ENCODE measurements around the gene TBPL1. TPM values are rescaled to one million over a fixed set of nuclear protein-coding genes. Genes with fewer than 3 reads are reported as not detected.
A peak's percentile ranks its signal among the peaks of the same experiment; 100 is the strongest.

The TBPL1 gene
- total RNA-seq, result 11.5 and 14.7 TPM in 2 replicates
- polyA plus RNA-seq, result 32.1 and 43.8 TPM in 2 replicates

DNA sequence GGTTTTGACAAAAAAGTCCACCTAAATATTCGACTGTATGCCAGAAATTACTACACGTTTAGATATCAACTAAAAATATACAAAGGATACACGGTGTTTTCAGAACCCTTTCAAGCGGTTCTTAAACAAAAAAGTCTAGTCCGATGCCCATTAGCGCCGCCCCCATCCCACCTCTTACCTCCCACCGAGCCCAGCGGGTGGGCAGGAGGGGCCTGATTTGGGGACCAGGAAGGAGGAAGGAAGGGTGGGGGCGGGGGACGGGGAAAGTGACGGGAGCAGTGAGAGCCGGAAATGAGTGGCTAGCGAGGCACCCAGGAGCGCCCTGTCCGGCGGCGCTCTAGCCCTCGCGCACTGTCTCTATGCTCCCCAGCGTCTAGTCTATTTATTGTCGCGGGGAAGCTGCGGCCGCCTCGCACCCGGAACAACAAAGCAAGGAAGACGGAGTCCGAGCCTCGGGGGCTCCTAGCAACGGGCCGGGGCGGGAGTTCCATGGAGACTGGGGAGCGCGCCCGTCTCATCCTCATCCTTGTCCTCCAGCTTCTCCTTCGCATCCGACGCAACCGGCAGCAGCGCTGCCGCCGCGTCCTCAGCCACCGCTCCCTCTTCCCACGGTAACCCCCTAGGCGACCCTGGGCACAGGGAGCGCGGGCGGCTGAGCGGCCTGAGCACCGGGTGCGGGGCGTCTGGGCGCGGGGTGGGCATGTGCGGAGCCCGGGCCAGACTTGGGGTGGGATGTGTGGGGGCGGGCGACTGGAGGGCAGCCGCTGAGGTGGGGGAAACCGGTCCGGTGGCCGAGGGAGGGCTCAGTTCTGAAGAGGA is at the start of gene TBPL1:
Gene TBPL1, plus strand, starts transcription at position 410 of the 819 bp plus-strand sequence. CDS start 26,902 bp downstream, outside the sequence.
- Histone ChIP-seq H3K4me3 (peak within 1 kb of the TSS; percentile 69), H3K4me1 (ENCODE audit: low read depth) (no peaks in the 10 kb centered on the region), H3K36me3 (no peaks in the 10 kb centered on the region), H3K9me3 (ENCODE audit: low read depth) (no peaks in the 10 kb centered on the region), H3K27me3 (no peaks in the 10 kb centered on the region), H3K27ac (peak within 1 kb of the TSS; percentile 61)
- TF ChIP-seq, protein P1, sequence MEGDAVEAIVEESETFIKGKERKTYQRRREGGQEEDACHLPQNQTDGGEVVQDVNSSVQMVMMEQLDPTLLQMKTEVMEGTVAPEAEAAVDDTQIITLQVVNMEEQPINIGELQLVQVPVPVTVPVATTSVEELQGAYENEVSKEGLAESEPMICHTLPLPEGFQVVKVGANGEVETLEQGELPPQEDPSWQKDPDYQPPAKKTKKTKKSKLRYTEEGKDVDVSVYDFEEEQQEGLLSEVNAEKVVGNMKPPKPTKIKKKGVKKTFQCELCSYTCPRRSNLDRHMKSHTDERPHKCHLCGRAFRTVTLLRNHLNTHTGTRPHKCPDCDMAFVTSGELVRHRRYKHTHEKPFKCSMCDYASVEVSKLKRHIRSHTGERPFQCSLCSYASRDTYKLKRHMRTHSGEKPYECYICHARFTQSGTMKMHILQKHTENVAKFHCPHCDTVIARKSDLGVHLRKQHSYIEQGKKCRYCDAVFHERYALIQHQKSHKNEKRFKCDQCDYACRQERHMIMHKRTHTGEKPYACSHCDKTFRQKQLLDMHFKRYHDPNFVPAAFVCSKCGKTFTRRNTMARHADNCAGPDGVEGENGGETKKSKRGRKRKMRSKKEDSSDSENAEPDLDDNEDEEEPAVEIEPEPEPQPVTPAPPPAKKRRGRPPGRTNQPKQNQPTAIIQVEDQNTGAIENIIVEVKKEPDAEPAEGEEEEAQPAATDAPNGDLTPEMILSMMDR (IDR thresholded peaks at IDR 0.05; ENCODE audit: low read depth, low read length), result no peak
- DNase-seq (ENCODE audit: low read depth in 1 of 2, low spot score in 1 of 2), result peak; percentile 95 to 99

DNA sequence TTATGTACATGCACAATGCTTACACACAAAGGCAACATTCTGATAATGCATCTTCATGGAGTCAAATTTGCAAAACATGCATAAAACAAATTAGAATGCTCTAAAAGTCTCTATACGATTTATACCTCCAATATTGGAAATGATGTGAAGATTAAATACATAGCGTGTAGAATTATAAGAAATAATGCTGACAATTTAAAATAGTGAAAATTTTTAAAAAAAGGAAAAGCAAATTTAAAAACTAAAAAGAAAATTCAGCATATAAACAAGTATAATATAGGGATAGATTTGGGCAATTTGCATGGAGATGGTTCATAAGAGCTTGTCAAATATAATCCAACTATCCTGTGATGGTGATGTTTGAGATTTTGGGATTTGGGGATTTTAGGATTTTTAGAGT is 49.2 kb upstream of the TBPL1 start:
- H3K27me3 ChIP-seq, result peaks cover 2% of the 10 kb centered on the region
- DNase-seq (ENCODE audit: low read depth in 1 of 2, low spot score in 1 of 2), result no peak
- TF ChIP-seq, protein P1 (IDR thresholded peaks at IDR 0.05; ENCODE audit: low read depth, low read length), result no peak

DNA sequence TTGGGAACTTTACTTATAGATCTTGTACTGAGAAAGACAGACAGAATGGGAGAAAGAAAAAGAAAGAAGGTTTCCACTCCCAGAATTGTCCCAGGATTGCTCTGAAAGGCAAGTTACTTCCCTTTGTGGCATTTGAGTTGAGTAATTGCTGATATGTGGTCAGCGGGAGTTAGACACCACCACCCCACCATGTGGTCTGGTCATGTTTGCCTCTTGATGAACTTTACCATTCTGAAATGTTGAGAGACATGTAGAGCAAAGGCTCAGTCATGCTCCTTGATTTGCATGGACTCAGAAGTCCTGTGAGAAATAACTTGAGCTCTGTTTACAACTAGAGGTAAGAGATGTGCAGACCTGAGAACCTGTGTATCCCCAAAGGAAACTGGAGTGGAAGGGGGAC is 47.0 kb upstream of the TBPL1 start:
- no peaks in the 10 kb centered on the region for H3K9me3 ChIP-seq (ENCODE audit: low read depth)
- no peaks in the 10 kb centered on the region for H3K27me3 ChIP-seq
- H3K36me3 ChIP-seq, result no peaks in the 10 kb centered on the region
- peak in 1 of 2 donors; percentile 67 for DNase-seq (ENCODE audit: low read depth in 1 of 2, low spot score in 1 of 2)
- H3K4me1 ChIP-seq (ENCODE audit: low read depth), result no peaks in the 10 kb centered on the region
- H3K4me3 ChIP-seq, result no peak overlapping the region
- TF ChIP-seq, protein P1 (IDR thresholded peaks at IDR 0.05; ENCODE audit: low read depth, low read length), result no peak
- no peak overlapping the region for H3K27ac ChIP-seq

More for the DNA sequence above, 49.2 kb upstream of the TBPL1 start:
- Histone ChIP-seq H3K9me3 (ENCODE audit: low read depth) (no peaks in the 10 kb centered on the region), H3K36me3 (no peaks in the 10 kb centered on the region), H3K4me3 (no peak overlapping the region), H3K4me1 (ENCODE audit: low read depth) (no peaks in the 10 kb centered on the region), H3K27ac (no peak overlapping the region)

DNA sequence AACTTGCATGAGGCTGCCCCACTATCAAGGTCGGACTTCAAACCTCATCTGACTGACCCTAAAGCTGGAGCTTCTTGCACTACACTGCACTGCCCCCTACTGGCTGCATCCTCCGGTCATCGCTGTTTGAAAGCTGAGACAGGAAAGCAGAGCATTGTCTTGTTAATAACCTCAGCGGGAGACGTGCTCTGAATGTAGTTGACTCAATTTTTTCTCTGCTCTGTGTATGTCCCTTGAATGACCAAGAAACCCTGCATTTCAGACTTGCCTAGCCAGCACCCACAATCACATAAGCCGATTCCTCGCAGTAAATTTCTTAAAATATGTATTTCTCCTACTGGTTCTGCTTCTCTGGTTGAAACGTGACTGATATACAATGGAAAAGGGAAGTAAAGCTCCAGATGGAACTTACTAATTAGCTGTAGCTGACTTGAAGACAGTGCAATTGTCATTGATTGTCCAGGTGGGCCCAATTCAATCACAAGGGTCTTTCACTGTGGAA is 36.3 kb upstream of the TBPL1 start:
- Histone ChIP-seq H3K9me3 (ENCODE audit: low read depth) (no peaks in the 10 kb centered on the region), H3K27me3 (peaks cover 3% of the 10 kb centered on the region), H3K4me3 (no peak overlapping the region), H3K27ac (no peak overlapping the region), H3K36me3 (no peaks in the 10 kb centered on the region), H3K4me1 (ENCODE audit: low read depth) (no peaks in the 10 kb centered on the region)
- TF ChIP-seq, protein P1 (IDR thresholded peaks at IDR 0.05; ENCODE audit: low read depth, low read length), result peak; percentile 96
- peak; percentile 91 to 95 for DNase-seq (ENCODE audit: low read depth in 1 of 2, low spot score in 1 of 2)

DNA sequence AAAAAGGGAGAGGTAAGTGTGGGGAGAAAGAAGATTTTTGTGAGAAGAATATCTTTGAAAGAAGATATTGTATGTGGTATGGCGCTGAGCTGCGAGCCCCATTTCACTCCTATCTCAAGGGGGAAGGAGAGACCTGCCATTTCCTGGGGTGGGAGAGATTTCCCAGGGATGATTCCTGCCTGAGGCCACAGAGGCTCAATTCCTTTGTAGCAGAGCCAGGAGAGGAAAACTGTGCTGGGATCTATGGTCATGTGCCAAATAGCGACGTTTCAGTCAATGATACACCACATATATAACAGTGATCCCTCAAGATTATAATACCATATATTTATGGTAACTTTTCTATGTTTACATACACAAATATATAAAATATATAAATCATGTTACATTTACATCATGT is 35.2 kb upstream of the TBPL1 start:
- Histone ChIP-seq H3K36me3 (no peaks in the 10 kb centered on the region), H3K27ac (no peak overlapping the region), H3K9me3 (ENCODE audit: low read depth) (no peaks in the 10 kb centered on the region), H3K4me1 (ENCODE audit: low read depth) (no peaks in the 10 kb centered on the region), H3K4me3 (no peak overlapping the region), H3K27me3 (peaks cover 3% of the 10 kb centered on the region)
- DNase-seq (ENCODE audit: low read depth in 1 of 2, low spot score in 1 of 2), result no peak
- TF ChIP-seq, protein P1 (IDR thresholded peaks at IDR 0.05; ENCODE audit: low read depth, low read length), result no peak

All from cardiac muscle cell (in vitro differentiated cells and primary cell).